Fibroblast of skin of left quadriceps (primary cell): ENCODE measurements around the gene ALOX12.
"Not testable (repeated sequence)": the region's sequence is repeated elsewhere in the genome, so short reads cannot be mapped to it uniquely, and the experiment has no call there.

Source experiments
- DNase-seq, 2 experiments: peaks; one replicate each; pipeline ENCODE4 v3.0.0-alpha.2; 2013; ENCODE audit warnings: low read depth in 2 of 2

The ALOX12 gene

GRCh38 chr17:7045492-7046126 lies 49.8 kb downstream of the ALOX12 start:
- peak; percentile 53 to 62 for DNase-seq

- DNase-seq: no peak
Measured at GRCh38 chr17:7046127-7046724, 50.4 kb downstream of the ALOX12 start.

- DNase-seq: not testable (repeated sequence)
Measured at GRCh38 chr17:7046725-7047397, 51.0 kb downstream of the ALOX12 start.

GRCh38 chr17:7047566-7047965 lies 51.7 kb downstream of the ALOX12 start:
- no peak for DNase-seq

- DNase-seq: no peak
Measured at GRCh38 chr17:7048968-7049367, 53.1 kb downstream of the ALOX12 start.

GRCh38 chr17:7050583-7050982 lies 54.7 kb downstream of the ALOX12 start:
- not testable (repeated sequence) for DNase-seq

- no peak for DNase-seq
Measured at GRCh38 chr17:7056386-7056785, 60.5 kb downstream of the ALOX12 start.

GRCh38 chr17:7058831-7059447 lies 63.1 kb downstream of the ALOX12 start:
- no peak for DNase-seq
